Measurements from ENCODE around the gene IL17RE. TPM values are rescaled to one million over a fixed set of nuclear protein-coding genes. Genes with fewer than 3 reads are reported as not detected.
A peak's percentile ranks its signal among the peaks of the same experiment; 100 is the strongest.

The IL17RE gene
- total RNA-seq, 1 experiment from 2014 or later = 77.3 TPM

GRCh38 chr3:9932535-9932842, 29.8 kb downstream of the IL17RE start:
- POLR2A ChIA-PET = interaction anchor here (0.6 to 2.4 kb wide), 18 partner anchors 9 to 739 kb away, joined by 3 to 49 read pairs (median 6); partner anchors contain the start of genes ARPC4, FANCD2, IL17RC and IL17RE
- Mint-ChIP-seq H3K27me3 (ENCODE audit: insufficient read depth, unreplicated experiment) (no peaks in the 10 kb centered on the region), H3K9me3 (ENCODE audit: unreplicated experiment) (no peaks in the 10 kb centered on the region), H3K27ac (ENCODE audit: unreplicated experiment) (peak overlapping the region; percentile 96), H3K4me1 (ENCODE audit: low read depth, unreplicated experiment) (peaks cover 8% of the 10 kb centered on the region), H3K4me3 (ENCODE audit: unreplicated experiment) (peak overlapping the region; percentile 88), H3K36me3 (ENCODE audit: insufficient read depth, unreplicated experiment) (peaks cover 31% of the 10 kb centered on the region)
- intact Hi-C loops (cut with micrococcal nuclease; ENCODE audit: unreplicated experiment) = loop anchor here (1.0 to 5.0 kb wide), 4 partner anchors 16 to 105 kb away; partner anchors contain the start of genes JAGN1 and RPUSD3
- peak overlapping the region; percentile 92 for H3K4me3 ChIP-seq (ENCODE audit: low read depth, low read length)
- H3K27me3 ChIP-seq (replicated peaks; ENCODE audit: control insufficient read depth, insufficient read depth, low read length) = no peaks in the 10 kb centered on the region
- no peak for DNase-seq
- no peak for TF ChIP-seq CTCF (IDR thresholded peaks at IDR 0.05; ENCODE audit: insufficient read depth in 1 of 2, low read depth in 1 of 2, low read length in 1 of 2, severe bottlenecking in 1 of 2, unreplicated experiment in 1 of 2)
- H3K36me3 ChIP-seq (ENCODE audit: control insufficient read depth, insufficient read depth, low read length) = peaks cover 1% of the 10 kb centered on the region; the same call in 1 of the 2 replicates
- no TSS peak for BruUV-seq (replicated peaks)
- H3K4me1 ChIP-seq = peaks cover 6% of the 10 kb centered on the region; the same call in 1 of the 2 replicates
- CTCF ChIA-PET = interaction anchor here (0.6 to 4.4 kb wide), 21 partner anchors 9 to 528 kb away, joined by 3 to 81 read pairs (median 4); partner anchors contain the start of genes FANCD2, IL17RC, IL17RE and OGG1
- no peaks in the 10 kb centered on the region for H3K9me3 ChIP-seq

- Mint-ChIP-seq H3K4me1 (ENCODE audit: low read depth, unreplicated experiment) (peaks cover 8% of the 10 kb centered on the region), H3K27me3 (ENCODE audit: insufficient read depth, unreplicated experiment) (no peaks in the 10 kb centered on the region), H3K4me3 (ENCODE audit: unreplicated experiment) (peak overlapping the region; percentile 88), H3K27ac (ENCODE audit: unreplicated experiment) (peak overlapping the region; percentile 96), H3K9me3 (ENCODE audit: unreplicated experiment) (no peaks in the 10 kb centered on the region), H3K36me3 (ENCODE audit: insufficient read depth, unreplicated experiment) (peaks cover 31% of the 10 kb centered on the region)
- peak; percentile 67 to 89 for TF ChIP-seq CTCF (IDR thresholded peaks at IDR 0.05; ENCODE audit: insufficient read depth in 1 of 2, low read depth in 1 of 2, low read length in 1 of 2, severe bottlenecking in 1 of 2, unreplicated experiment in 1 of 2)
- intact Hi-C loops (cut with micrococcal nuclease; ENCODE audit: unreplicated experiment) = loop anchor here (1.0 to 5.0 kb wide), 5 partner anchors 17 to 106 kb away; partner anchors contain the start of genes IL17RE, JAGN1 and RPUSD3
- Histone ChIP-seq H3K4me1 (peaks cover 6% of the 10 kb centered on the region; the same call in 1 of the 2 replicates), H3K9me3 (no peaks in the 10 kb centered on the region), H3K27me3 (replicated peaks; ENCODE audit: control insufficient read depth, insufficient read depth, low read length) (no peaks in the 10 kb centered on the region), H3K36me3 (ENCODE audit: control insufficient read depth, insufficient read depth, low read length) (peaks cover 1% of the 10 kb centered on the region; the same call in 1 of the 2 replicates), H3K4me3 (ENCODE audit: low read depth, low read length) (peak overlapping the region; percentile 92)
- ChIA-PET CTCF (interaction anchor here (0.6 to 4.4 kb wide), 24 partner anchors 9 to 527 kb away, joined by 3 to 81 read pairs (median 4); partner anchors contain the start of genes FANCD2, IL17RC, IL17RE and OGG1), POLR2A (interaction anchor here (0.6 to 2.4 kb wide), 20 partner anchors 9 to 738 kb away, joined by 3 to 49 read pairs (median 6); partner anchors contain the start of genes ARPC4, FANCD2, IL17RC and IL17RE)
- BruUV-seq (replicated peaks) = TSS peak; percentile 71
- peak; percentile 81 to 85 for DNase-seq
Observed at GRCh38 chr3:9932843-9933560, 30.4 kb downstream of the IL17RE start.

- Histone ChIP-seq H3K9me3 (no peaks in the 10 kb centered on the region), H3K4me3 (ENCODE audit: low read depth, low read length) (peak within 1 kb of the TSS; percentile 92), H3K36me3 (ENCODE audit: control insufficient read depth, insufficient read depth, low read length) (peaks cover 1% of the 10 kb centered on the region; the same call in 1 of the 2 replicates), H3K4me1 (peaks cover 6% of the 10 kb centered on the region; the same call in 1 of the 2 replicates), H3K27me3 (replicated peaks; ENCODE audit: control insufficient read depth, insufficient read depth, low read length) (no peaks in the 10 kb centered on the region)
- Mint-ChIP-seq H3K27ac (ENCODE audit: unreplicated experiment) (peak within 1 kb of the TSS; percentile 96), H3K9me3 (ENCODE audit: unreplicated experiment) (no peaks in the 10 kb centered on the region), H3K27me3 (ENCODE audit: insufficient read depth, unreplicated experiment) (no peaks in the 10 kb centered on the region), H3K4me3 (ENCODE audit: unreplicated experiment) (peak within 1 kb of the TSS; percentile 88), H3K4me1 (ENCODE audit: low read depth, unreplicated experiment) (peaks cover 8% of the 10 kb centered on the region), H3K36me3 (ENCODE audit: insufficient read depth, unreplicated experiment) (peaks cover 31% of the 10 kb centered on the region)
- intact Hi-C loops (cut with micrococcal nuclease; ENCODE audit: unreplicated experiment) = loop anchor here (1.0 to 5.0 kb wide), 4 partner anchors 31 to 106 kb away; partner anchors contain the start of genes IL17RE, JAGN1 and RPUSD3
- DNase-seq = peak; percentile 97 to 98
- no peak for TF ChIP-seq CTCF (IDR thresholded peaks at IDR 0.05; ENCODE audit: insufficient read depth in 1 of 2, low read depth in 1 of 2, low read length in 1 of 2, severe bottlenecking in 1 of 2, unreplicated experiment in 1 of 2)
- no TSS peak for BruUV-seq (replicated peaks)
- ChIA-PET CTCF (interaction anchor here (0.8 to 4.4 kb wide), 6 partner anchors 8 to 95 kb away, joined by 3 to 81 read pairs (median 10); partner anchors contain the start of gene IL17RC), POLR2A (interaction anchor here (0.6 to 2.4 kb wide), 10 partner anchors 8 to 141 kb away, joined by 3 to 49 read pairs (median 8); partner anchors contain the start of genes ARPC4, FANCD2, IL17RC and IL17RE)
Observed at GRCh38 chr3:9933561-9934234, 31.1 kb downstream of the IL17RE start, which contains the start of gene CRELD1. TSS of gene CRELD1 (plus strand) at chr3:9933834. CDS start at chr3:9934439, 605 bp downstream.
